ENCODE results near the gene CLIC4. TPM values are rescaled to one million over a fixed set of nuclear protein-coding genes. Genes with fewer than 3 reads are reported as not detected.

The CLIC4 gene
- polyA plus RNA-seq, 1 experiment: 561 TPM

DNA sequence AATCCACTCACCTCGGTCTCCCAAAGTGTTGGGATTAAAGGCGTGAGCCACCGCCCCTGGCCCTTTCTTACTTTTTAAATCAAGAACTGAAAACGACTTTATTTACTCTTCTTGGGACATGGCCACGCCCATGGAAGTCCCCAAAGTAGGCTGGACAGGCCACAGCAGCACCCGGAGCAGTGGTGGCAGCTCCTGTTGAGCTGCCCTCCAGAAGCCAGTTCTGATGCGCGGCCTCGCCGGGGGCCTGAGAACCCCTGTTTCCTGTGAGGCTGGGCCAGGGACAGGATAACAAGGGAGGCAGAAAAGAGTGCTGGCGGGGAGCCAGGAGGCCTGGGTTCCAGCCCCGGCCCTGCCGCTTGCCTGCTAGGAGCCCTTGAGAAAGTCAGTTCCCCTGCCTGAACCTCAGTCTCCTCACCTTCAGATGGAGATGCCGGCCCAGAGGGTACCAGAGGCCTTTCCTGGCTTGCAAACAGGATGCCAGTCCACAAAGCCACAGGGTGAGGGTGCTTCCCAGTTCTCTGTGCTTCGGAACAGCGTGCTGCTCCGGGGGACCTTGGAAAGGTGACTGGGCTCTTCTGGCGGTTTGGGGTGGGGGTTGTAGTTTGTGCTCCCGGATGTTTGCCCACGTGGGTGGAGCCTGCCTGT lies 125.4 kb downstream of the CLIC4 start:
- Histone ChIP-seq H3K4me3 (ENCODE audit: low read depth, low read length) (no peak overlapping the region), H3K27me3 (ENCODE audit: control insufficient read depth, insufficient read depth, low read length) (peaks cover 40% of the 10 kb centered on the region), H3K9me3 (ENCODE audit: control insufficient read depth, insufficient read depth, low read length) (no peaks in the 10 kb centered on the region), H3K27ac (ENCODE audit: low read depth, low read length) (no peak overlapping the region)
- DNase-seq (ENCODE audit: low read depth, low spot score): no peak
- TF ChIP-seq, protein P1, sequence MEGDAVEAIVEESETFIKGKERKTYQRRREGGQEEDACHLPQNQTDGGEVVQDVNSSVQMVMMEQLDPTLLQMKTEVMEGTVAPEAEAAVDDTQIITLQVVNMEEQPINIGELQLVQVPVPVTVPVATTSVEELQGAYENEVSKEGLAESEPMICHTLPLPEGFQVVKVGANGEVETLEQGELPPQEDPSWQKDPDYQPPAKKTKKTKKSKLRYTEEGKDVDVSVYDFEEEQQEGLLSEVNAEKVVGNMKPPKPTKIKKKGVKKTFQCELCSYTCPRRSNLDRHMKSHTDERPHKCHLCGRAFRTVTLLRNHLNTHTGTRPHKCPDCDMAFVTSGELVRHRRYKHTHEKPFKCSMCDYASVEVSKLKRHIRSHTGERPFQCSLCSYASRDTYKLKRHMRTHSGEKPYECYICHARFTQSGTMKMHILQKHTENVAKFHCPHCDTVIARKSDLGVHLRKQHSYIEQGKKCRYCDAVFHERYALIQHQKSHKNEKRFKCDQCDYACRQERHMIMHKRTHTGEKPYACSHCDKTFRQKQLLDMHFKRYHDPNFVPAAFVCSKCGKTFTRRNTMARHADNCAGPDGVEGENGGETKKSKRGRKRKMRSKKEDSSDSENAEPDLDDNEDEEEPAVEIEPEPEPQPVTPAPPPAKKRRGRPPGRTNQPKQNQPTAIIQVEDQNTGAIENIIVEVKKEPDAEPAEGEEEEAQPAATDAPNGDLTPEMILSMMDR (IDR thresholded peaks at IDR 0.05; ENCODE audit: low read depth, low read length): no peak
- ChIA-PET CTCF (no interaction called here), POLR2A (no interaction called here)

DNA sequence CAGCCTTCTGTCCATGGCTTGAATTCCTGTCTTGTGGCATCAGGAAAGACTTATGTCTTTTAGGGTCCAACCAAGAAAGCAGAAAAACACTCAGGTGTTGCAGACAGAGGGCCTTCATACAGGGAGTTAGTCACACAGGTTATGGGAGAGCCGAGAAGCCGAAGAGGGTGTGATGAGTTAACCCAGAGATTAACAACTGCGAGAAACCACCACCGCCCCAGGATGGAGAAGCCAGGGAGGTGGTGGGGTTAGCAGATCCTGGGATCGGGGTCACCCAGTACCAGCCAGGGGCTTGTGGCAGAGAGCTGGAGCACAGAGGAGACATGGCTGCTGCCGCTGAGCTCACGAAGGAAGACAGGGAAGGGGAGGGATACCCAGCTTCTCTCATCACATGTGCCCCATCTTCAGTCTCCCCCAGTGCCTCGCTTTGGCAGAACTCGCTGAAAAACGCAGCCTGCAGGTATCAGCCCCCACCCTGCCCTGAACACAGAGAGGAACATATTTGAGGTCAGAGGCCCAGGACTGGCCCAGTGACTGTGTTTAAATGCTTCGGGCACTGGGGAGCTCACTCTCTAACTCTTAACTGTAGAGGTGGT lies 126.2 kb downstream of the CLIC4 start:
- TF ChIP-seq, protein P1 (IDR thresholded peaks at IDR 0.05; ENCODE audit: low read depth, low read length): no peak
- H3K27me3 ChIP-seq (ENCODE audit: control insufficient read depth, insufficient read depth, low read length): peaks cover 43% of the 10 kb centered on the region
- H3K27ac ChIP-seq (ENCODE audit: low read depth, low read length): no peak overlapping the region
- no peaks in the 10 kb centered on the region for H3K9me3 ChIP-seq (ENCODE audit: control insufficient read depth, insufficient read depth, low read length)
- no peak overlapping the region for H3K4me3 ChIP-seq (ENCODE audit: low read depth, low read length)
- ChIA-PET POLR2A (no interaction called here), CTCF (no interaction called here)
- no peak for DNase-seq (ENCODE audit: low read depth, low spot score)

DNA sequence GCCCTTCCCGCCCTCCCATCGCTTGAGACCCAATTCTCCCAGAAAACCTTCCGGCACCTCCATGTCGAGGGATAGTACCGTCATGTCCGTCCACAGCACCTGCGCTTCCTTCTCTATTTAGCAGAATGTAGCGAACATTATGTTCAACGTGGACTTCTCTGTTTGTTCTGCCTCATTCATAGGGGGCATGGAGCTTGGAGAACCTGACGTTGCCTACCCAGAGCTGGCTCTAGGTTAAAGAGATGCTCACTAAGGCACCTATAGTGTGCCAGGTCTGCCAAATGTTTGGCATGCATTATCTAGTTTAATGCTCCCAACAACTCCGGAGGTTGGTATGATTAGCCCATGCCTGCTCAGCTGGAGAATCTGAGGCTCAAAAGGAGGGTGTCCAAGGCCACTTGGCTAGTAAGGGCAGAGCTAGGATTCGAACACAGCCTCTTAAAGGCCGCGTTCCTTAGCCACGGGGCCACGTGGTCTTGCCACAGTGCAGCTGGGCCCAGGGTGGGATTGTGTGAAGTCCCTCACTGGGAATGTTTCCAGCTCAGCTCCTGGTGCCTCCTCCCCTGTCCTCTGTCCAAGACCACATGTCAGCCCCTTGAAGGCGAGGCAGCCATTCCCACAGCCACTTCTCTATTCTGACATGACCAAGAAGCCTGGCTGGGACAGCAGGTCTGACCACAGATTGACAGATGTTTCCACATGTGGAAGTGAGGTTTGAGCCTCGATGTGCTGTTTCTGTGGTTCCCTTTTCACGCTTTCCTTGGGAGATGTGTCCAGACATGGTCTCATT lies 127.0 kb downstream of the CLIC4 start:
- CTCF ChIA-PET: no interaction called here
- POLR2A ChIA-PET: no interaction called here
- TF ChIP-seq, protein P1 (IDR thresholded peaks at IDR 0.05; ENCODE audit: low read depth, low read length): no peak

DNA sequence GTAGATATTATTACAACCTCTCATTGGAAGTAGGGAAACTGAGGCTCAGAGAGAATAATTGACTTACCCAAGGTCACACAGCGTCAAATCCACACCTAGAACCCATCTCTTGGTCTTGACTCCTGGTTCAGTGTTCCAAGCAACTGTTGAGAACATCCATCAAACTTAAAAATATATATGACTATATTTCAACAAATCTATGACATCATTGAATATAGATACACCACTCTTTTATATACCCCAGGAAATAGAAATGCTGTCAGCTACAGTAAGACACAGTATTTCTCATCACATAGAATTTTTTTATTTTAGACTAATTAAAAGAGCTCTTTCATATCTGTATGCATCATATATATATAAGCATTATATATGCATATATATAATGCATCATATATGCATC lies 127.9 kb downstream of the CLIC4 start:
- Histone ChIP-seq H3K27me3 (ENCODE audit: control insufficient read depth, insufficient read depth, low read length) (peaks cover 33% of the 10 kb centered on the region), H3K9me3 (ENCODE audit: control insufficient read depth, insufficient read depth, low read length) (peaks cover under 1% of the 10 kb centered on the region; the same call in 1 of the 2 replicates), H3K4me3 (ENCODE audit: low read depth, low read length) (no peak overlapping the region), H3K27ac (ENCODE audit: low read depth, low read length) (no peak overlapping the region)
- POLR2A ChIA-PET: no interaction called here
- DNase-seq (ENCODE audit: low read depth, low spot score): no peak
- TF ChIP-seq, protein P1 (IDR thresholded peaks at IDR 0.05; ENCODE audit: low read depth, low read length): no peak
- CTCF ChIA-PET: no interaction called here

More for the DNA sequence above, 127.0 kb downstream of the CLIC4 start:
- DNase-seq (ENCODE audit: low read depth, low spot score): no peak
- peaks cover 40% of the 10 kb centered on the region for H3K27me3 ChIP-seq (ENCODE audit: control insufficient read depth, insufficient read depth, low read length)
- H3K4me3 ChIP-seq (ENCODE audit: low read depth, low read length): no peak overlapping the region
- H3K27ac ChIP-seq (ENCODE audit: low read depth, low read length): no peak overlapping the region
- no peaks in the 10 kb centered on the region for H3K9me3 ChIP-seq (ENCODE audit: control insufficient read depth, insufficient read depth, low read length)

DNA sequence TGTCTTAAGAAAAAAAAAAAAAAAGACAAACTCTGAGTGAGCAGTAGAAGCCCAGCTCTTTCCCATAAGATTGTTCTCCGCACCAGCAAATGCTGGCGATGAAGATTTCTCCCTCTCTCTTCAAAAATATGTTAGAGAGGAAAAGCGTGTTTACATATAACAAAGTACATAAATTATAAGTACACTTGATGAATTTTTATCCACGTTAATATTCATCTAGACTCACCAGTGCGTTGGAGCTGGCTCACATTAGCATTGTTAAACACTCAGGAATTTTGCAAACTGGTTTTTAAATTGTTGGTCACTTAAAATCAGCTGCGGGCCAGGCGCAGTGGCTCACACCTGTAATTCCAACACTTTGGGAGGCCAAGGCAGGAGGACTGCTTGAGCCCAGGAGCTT lies 128.8 kb downstream of the CLIC4 start:
- DNase-seq (ENCODE audit: low read depth, low spot score): no peak
- peaks cover 3% of the 10 kb centered on the region; the same call in 1 of the 2 replicates for H3K9me3 ChIP-seq (ENCODE audit: control insufficient read depth, insufficient read depth, low read length)
- no peak overlapping the region for H3K4me3 ChIP-seq (ENCODE audit: low read depth, low read length)
- ChIA-PET POLR2A (no interaction called here), CTCF (no interaction called here)
- H3K27ac ChIP-seq (ENCODE audit: low read depth, low read length): no peak overlapping the region
- H3K27me3 ChIP-seq (ENCODE audit: control insufficient read depth, insufficient read depth, low read length): peaks cover 31% of the 10 kb centered on the region
- TF ChIP-seq, protein P1 (IDR thresholded peaks at IDR 0.05; ENCODE audit: low read depth, low read length): no peak

Measured in AG04450 (cell line).